GM20431 (cell line): ENCODE measurements around the gene MDGA2.
"Not testable (repeated sequence)": the region's sequence is repeated elsewhere in the genome, so short reads cannot be mapped to it uniquely, and the experiment has no call there.

ENCODE experiments used
- in situ Hi-C: fragments of 300-500 bp; cut with MseI, MboI; formaldehyde crosslinking; loops from one replicate; pipeline ENCODE4 v1.15.0; 2020; ENCODE audit warnings: low sequenced_read_pairs; ENCODE audit not compliant: unreplicated experiment

The MDGA2 gene

DNA sequence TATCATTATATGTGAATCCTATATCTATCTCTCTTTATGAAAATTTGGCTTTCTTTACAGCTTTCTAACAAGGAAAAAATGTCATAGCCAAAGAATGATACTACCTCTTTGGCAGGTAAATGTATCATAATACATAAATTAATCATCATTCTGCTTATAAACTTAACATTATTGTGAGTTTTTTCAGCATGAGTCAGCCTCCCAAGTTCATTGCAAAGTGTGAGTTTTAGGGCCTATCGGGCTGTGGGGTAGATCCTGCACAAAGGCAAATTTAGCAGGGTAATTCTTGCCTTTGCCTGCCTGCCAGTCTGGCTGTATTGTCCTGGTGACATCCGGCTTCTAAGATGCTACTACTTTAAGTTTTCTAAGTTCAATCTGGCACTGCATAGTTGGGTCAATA, 412.6 kb downstream of the MDGA2 start:
- in situ Hi-C loops, result no loop called here

DNA sequence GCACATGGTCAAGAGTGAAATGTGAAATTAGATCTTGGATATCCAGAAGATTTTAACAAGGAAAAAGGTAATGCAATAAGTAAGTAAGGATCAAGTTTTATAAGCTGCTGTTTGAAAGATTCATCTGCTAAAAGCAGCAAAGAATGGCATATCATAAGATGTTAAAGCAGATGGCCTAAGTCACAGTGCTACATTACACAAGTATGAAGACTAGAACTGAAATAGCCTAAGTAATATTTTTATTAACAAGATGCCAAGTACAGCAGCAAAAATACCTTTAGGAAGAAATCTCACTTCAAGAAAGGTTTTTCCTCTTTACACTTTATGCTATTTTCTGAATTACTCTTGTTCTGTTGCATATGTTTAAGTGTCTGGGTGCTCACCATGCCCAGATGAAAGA, 414.1 kb downstream of the MDGA2 start:
- in situ Hi-C loops, result no loop called here

DNA sequence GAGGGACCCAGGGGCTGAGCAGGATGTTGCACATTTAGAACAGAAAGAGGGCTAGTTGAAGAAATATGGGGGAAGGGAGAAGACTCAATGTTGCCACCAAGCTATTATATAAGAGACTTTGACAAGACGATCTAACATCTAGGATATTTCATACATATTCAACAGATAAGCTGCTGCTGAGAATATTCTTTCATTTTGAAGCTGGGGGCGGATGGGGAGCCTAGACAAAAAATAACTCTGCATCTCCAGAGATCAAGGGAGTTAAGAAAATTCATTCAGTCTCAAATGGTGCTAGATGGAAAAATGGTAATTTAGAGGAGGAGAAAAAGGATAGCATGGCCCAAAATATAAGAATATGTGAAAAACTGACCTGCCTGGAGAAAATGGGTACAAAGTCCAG, 415.6 kb downstream of the MDGA2 start:
- in situ Hi-C loops, result no loop called here

DNA sequence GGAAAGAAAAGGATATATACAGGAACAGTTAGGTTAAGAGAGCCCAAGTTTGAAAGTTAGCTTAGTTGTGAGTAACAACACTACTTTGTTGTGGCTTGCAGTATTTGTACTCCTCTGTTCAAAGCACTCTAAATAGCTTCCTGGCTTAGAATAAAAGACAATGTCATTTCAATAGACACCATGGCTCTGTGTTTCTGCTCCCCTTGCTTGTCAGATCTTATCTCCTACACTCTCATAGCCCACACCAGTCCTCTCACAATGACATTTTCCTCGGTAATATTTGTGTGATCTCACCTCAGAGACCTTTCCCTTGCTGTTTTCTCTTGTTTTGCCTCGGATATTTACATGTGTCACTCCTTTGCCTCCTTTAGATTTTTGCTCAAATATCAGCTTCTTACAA, 418.4 kb downstream of the MDGA2 start:
- in situ Hi-C loops, result no loop called here

DNA sequence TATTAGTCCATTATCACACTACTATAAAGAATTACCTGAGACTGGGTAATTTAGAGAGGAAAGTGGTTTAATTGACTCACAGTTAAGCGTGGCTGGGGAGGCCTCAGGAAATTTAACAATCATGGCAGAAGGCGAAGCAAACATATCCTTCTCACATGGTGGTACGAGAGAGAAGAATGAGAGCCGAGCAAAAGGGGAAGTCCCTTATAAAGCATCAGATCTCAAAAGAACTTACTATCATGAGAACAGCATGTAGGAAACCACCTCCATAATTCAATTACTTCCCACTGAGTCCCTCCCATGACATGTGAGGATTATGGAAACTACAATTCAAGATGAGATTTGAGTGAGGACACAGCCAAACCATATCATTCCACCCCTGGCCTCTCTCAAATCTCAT, 422.6 kb downstream of the MDGA2 start:
- in situ Hi-C loops, result no loop called here

GRCh38 chr14:47246367-47246766, 429.0 kb downstream of the MDGA2 start:
- in situ Hi-C loops, result no loop called here

DNA sequence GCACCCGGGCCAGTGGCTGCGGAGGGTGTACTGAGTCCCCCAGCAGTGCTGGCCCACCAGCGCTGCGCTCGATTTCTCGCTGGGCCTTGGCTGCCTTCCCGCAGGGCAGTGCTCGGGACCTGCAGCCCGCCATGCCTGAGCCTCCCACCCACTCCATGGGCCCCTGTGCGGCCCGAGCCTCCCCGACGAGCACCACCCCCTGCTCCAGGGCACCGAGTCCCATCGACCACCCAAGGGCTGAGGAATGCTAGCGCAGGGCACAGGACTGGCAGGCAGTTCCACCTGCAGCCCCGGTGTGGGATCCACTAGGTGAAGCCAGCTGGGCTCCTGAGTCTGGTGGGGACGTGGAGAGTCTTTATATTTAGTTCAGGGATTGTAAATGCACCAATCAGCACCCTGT, 432.8 kb downstream of the MDGA2 start:
- in situ Hi-C loops, result not testable (repeated sequence)

- in situ Hi-C loops, result no loop called here
These were observed 434.5 kb downstream of the MDGA2 start for GRCh38 chr14:47240748-47241437.

DNA sequence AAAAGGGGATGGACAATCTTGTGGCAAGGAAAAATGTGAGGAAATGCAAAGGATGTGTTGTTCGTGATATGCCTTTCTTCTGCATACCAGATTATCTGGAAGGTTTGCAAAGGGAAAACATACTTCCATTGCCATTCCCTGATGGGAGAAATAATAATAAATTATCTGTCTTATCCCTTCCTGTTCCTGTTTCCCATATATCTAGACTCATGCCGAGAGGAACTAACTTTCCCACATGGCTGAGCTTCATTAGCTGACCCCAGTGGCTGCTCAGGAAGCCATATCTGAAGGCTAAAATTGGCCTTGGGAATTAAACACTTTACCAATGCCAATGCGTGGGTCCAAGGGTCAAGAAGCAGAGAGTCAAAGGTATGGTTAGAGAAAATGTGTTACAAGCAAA, 439.8 kb downstream of the MDGA2 start:
- in situ Hi-C loops, result no loop called here

DNA sequence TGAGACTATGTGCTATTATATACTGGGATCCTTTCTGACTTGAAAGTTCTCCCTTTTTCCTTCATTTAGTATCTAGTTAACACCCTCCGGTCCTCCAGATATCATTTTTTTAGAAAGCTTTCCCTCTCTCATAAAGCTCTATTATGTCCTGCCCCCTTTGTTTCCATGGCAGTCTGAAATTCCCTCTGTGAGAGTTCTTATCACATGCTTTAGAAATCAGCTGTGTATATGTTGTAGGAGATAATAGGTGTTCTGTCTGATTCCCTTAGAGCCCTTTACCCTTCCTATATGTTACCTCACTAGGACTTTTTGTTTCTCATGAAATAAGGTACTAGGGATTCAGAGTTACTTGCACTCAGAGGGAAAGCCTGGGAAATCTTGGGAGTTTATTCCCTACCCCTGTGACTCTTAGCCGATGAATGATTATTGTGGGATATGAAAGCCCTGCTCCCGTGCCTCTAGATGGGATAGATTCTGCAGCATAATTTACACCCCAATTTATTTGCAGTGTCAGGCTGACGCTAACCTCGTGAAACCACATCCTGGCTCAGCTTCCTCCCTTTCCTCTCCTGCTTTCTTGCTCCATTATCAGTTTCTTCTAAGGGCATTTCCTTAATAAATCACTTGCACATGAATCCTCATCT, 448.4 kb downstream of the MDGA2 start:
- in situ Hi-C loops, result no loop called here

- in situ Hi-C loops, result no loop called here
These were observed 451.7 kb downstream of the MDGA2 start for GRCh38 chr14:47223656-47224055.

DNA sequence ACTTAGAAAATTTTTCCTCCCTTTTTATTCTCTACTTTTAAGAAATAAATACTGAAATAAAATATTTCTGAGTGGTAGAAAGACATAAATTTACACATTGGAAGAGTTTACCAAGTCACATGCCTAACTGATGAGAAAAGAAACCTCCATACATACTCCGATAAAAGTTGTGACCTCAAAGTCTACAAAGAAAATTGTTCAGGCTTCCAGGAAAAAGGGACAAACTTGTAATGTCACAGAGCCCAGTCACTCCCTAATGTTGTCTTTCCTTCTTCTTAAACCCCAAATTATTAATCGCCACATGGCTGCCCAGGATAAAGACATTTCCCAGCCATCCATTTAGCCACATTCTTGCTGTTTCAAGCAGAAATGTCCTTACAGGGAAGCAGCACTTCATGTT, 455.3 kb downstream of the MDGA2 start:
- in situ Hi-C loops, result no loop called here

DNA sequence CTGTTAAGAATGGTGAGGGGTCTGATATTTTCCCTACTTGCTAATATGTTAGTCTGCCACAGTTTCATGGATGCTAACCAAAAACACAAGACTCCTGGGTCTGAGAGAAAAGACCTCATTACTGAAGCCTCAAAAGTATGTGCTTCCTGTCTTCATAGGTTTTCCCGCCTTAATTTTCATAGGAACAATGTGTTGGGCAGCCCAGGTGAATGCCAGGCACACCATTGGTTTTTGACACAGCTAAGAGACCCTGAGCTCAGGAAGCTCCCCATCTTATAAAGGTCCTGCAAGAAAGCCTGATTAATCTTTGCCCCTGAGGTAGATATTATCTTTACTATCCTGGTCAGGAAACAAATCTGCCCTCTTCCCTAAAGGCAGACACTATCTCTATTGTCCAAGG, 464.1 kb downstream of the MDGA2 start:
- in situ Hi-C loops, result no loop called here

DNA sequence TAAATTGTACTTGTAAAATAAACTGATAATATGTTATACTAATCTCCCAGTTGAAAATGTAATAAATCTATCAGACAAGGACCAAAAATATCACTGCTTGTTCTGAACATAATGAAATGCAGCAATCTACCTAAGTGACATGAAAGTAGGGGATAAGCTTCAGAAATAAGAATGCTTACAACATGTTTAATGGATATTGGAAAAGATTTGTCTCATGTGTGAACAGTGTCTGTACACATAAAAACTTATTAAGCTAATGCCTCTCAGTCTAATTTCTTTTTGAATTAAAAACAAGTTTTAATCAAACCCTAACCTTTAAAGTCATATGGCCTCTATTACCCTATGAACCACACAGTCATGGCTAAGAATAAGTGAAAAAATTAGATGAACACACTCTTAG, 465.3 kb downstream of the MDGA2 start:
- in situ Hi-C loops, result no loop called here

DNA sequence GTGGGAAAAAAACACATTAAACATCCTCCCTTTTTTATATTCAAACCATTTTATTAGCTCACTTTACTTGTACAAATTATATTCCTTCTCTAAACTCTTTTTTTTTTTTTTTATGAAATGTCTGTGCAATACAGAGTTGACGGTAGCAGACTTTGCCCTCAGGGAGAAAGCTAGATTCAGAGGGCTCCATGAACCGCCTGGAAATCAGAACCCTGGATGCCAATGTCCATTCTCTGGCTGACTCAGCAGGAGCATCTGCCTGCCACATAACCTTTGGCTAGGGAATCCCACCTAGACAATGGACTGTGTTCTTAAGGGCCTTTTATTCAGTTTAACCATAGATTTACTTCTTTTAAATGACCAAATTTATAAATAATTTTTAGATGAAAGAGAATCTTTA, 467.0 kb downstream of the MDGA2 start:
- in situ Hi-C loops, result no loop called here

DNA sequence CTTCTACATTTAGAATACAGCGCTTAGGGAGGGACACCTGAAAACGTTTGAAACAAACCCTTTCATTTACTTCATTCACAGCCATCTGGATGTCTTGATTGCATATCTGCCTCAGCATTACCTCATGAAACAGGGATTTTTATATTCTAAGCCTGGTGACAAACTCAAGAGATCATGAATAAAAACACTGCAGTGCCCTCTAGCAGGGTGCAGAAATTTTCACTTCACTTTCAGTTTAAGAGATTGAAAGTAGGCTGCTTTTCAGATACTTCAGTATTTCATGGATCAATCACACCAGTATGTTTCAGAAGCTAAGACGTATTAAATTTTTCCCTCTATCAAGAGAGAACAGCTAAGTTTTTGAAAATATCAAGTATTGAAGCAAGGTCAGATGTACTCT, 467.8 kb downstream of the MDGA2 start:
- in situ Hi-C loops, result no loop called here

- in situ Hi-C loops, result no loop called here
These were observed 474.7 kb downstream of the MDGA2 start for GRCh38 chr14:47200740-47201139.

- in situ Hi-C loops, result no loop called here
These were observed 479.8 kb downstream of the MDGA2 start for GRCh38 chr14:47195582-47195981.

- in situ Hi-C loops, result no loop called here
These were observed 481.4 kb downstream of the MDGA2 start for GRCh38 chr14:47194055-47194454.

GRCh38 chr14:47192203-47192602, 483.2 kb downstream of the MDGA2 start:
- in situ Hi-C loops, result not testable (repeated sequence)

GRCh38 chr14:47191700-47192099, 483.7 kb downstream of the MDGA2 start:
- in situ Hi-C loops, result no loop called here

DNA sequence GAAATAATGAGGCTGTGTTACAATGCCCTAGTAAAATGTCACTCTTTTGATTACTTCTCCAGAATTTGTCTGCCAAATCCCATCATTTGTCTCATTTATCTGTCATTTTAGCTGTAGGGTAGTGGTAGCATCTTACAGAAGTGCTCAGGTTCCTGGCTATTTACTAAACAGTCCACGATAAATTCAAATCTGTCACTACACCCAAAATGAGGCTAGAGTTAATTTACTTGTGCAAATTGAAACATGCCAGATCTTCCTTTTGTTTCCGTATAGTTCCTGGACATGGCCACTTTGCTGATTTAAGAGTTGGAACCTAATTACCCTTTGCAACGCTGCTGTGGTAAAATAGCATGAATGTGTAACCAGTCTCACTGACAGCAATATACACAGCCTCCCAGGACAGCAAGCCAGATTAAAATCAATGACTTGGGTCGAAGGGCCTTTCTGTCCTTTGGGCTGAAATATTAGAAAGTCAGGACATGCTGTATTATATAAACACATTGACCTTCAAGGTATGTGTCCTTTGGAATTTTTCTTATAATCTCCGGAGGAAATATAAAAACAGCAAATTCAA, 485.4 kb downstream of the MDGA2 start:
- in situ Hi-C loops, result no loop called here
